Head of caudate nucleus (tissue), 42 donors: ENCODE results near the gene PFKP.
A peak's percentile ranks its signal among the peaks of the same experiment; 100 is the strongest.

Source experiments
- DNase-seq, 42 donors: peaks; one replicate each; pipeline versions ENCODE4 v3.0.0 to v3.0.0-alpha.2; 2020 to 2021; ENCODE audit warnings: mixed read lengths in 7 of 42
- intact Hi-C: fragments of 100-400 bp; cut with DNase I; formaldehyde crosslinking; loops from one replicate; pipeline ENCODE4 v1.15.0; 2022

Gene PFKP

GRCh38 chr10:3140280-3140679, 72.9 kb downstream of the PFKP start:
- intact Hi-C loops, result no loop called here
- DNase-seq, result peak in 1 of 42 donors; percentile 40

- intact Hi-C loops, result no loop called here
- DNase-seq, result peak in 4 of 42 donors; percentile 30 to 54 (median 46)
Observed at GRCh38 chr10:3141351-3142005, 74.1 kb downstream of the PFKP start.

- no peak for DNase-seq
- intact Hi-C loops, result no loop called here
Observed at GRCh38 chr10:3142146-3142875, 75.0 kb downstream of the PFKP start.

- intact Hi-C loops, result no loop called here
- no peak for DNase-seq
Observed at GRCh38 chr10:3143366-3143765, 76.0 kb downstream of the PFKP start.

GRCh38 chr10:3143791-3144434, 76.6 kb downstream of the PFKP start:
- DNase-seq, result no peak
- intact Hi-C loops, result no loop called here

GRCh38 chr10:3145366-3145765, 78.0 kb downstream of the PFKP start:
- intact Hi-C loops, result no loop called here
- no peak for DNase-seq

GRCh38 chr10:3146289-3146688, 78.9 kb downstream of the PFKP start:
- intact Hi-C loops, result no loop called here
- DNase-seq, result no peak

- intact Hi-C loops, result no loop called here
- DNase-seq, result no peak
Observed at GRCh38 chr10:3147117-3147820, 79.9 kb downstream of the PFKP start.

- DNase-seq, result no peak
- intact Hi-C loops, result no loop called here
Observed at GRCh38 chr10:3148041-3148440, 80.7 kb downstream of the PFKP start.

- DNase-seq, result no peak
- intact Hi-C loops, result no loop called here
Observed at GRCh38 chr10:3148994-3149393, 81.6 kb downstream of the PFKP start.

- intact Hi-C loops, result no loop called here
- DNase-seq, result no peak
Observed at GRCh38 chr10:3149918-3150317, 82.6 kb downstream of the PFKP start.

GRCh38 chr10:3150366-3150765, 83.0 kb downstream of the PFKP start:
- intact Hi-C loops, result no loop called here
- no peak for DNase-seq

GRCh38 chr10:3150961-3151360, 83.6 kb downstream of the PFKP start:
- intact Hi-C loops, result no loop called here
- no peak for DNase-seq

GRCh38 chr10:3151889-3152565, 84.7 kb downstream of the PFKP start:
- no peak for DNase-seq
- intact Hi-C loops, result no loop called here

GRCh38 chr10:3152566-3152935, 85.2 kb downstream of the PFKP start:
- intact Hi-C loops, result no loop called here
- DNase-seq, result no peak

- DNase-seq, result no peak
- intact Hi-C loops, result no loop called here
Observed at GRCh38 chr10:3154666-3155065, 87.3 kb downstream of the PFKP start.

- peak in 1 of 42 donors; percentile 24 for DNase-seq
- intact Hi-C loops, result no loop called here
Observed at GRCh38 chr10:3159152-3159551, 91.8 kb downstream of the PFKP start.

- intact Hi-C loops, result no loop called here
- peak in 1 of 42 donors; percentile 32 for DNase-seq
Observed at GRCh38 chr10:3162533-3162932, 95.2 kb downstream of the PFKP start.

GRCh38 chr10:3163879-3164278, 96.5 kb downstream of the PFKP start:
- intact Hi-C loops, result no loop called here
- DNase-seq, result peak in 1 of 42 donors; percentile 37
